Spleen (tissue), 11 donors: Measurements from ENCODE around the gene FBXO21. TPM values are rescaled to one million over a fixed set of nuclear protein-coding genes. Genes with fewer than 3 reads are reported as not detected.

ENCODE experiments used
- DNase-seq: peaks from one replicate; pipeline ENCODE4 v3.0.0-alpha.2; 2020
- H3K27ac ChIP-seq, 8 donors: fragments of 200-600 bp; sonication (generic) in 7 of 8; 1 replicate in 4 of 8; 2 replicates in 4 of 8; pipeline versions ENCODE4 v1.5.0 to v1.8.0; 2016 to 2021; ENCODE audit warnings: inconsistent platforms in 4 of 8, mild to moderate bottlenecking in 4 of 8, moderate library complexity in 1 of 8
- H3K27me3 ChIP-seq, 7 donors: fragments of 200-600 bp; sonication (generic) in 6 of 7; replicated peaks in 1 of 7; 1 replicate in 4 of 7; 2 replicates in 3 of 7; pipeline versions ENCODE4 v1.5.0 to v1.8.0; 2016 to 2021; ENCODE audit warnings: inconsistent platforms in 3 of 7, mild to moderate bottlenecking in 1 of 7
- H3K36me3 ChIP-seq, 6 donors: fragments of 200-600 bp; sonication (generic) in 5 of 6; 1 replicate in 4 of 6; 2 replicates in 2 of 6; pipeline versions ENCODE4 v1.5.0 to v1.8.0; 2016 to 2021; ENCODE audit warnings: inconsistent platforms in 2 of 6
- H3K4me1 ChIP-seq, 6 donors: fragments of 200-600 bp; sonication (generic) in 5 of 6; 1 replicate in 3 of 6; 2 replicates in 3 of 6; pipeline versions ENCODE4 v1.5.0 to v1.8.0; 2016 to 2021; ENCODE audit warnings: inconsistent platforms in 3 of 6
- H3K4me3 ChIP-seq, 8 donors: fragments of 200-600 bp; sonication (generic) in 7 of 8; 1 replicate in 4 of 8; 2 replicates in 4 of 8; pipeline versions ENCODE4 v1.5.0 to v1.8.0; 2016 to 2021; ENCODE audit warnings: inconsistent platforms in 4 of 8, mild to moderate bottlenecking in 4 of 8, moderate library complexity in 2 of 8
- H3K9me3 ChIP-seq, 8 donors: fragments of 200-600 bp; sonication (generic) in 7 of 8; 1 replicate in 4 of 8; 2 replicates in 4 of 8; pipeline versions ENCODE4 v1.5.0 to v1.8.0; 2016 to 2021; ENCODE audit warnings: inconsistent platforms in 4 of 8
- POLR2A ChIP-seq, 3 donors: fragments of 450-650 bp; IDR thresholded peaks; one replicate each; pipeline ENCODE4 v1.5.1; 2017; ENCODE audit warnings: antibody characterized with exemption in 3 of 3, mild to moderate bottlenecking in 1 of 3
- POLR2AphosphoS5 ChIP-seq, 3 donors: sonication (generic); formaldehyde crosslinking; IDR thresholded peaks; one replicate each; pipeline ENCODE4 v1.5.1; 2017; ENCODE audit warnings: antibody characterized with exemption in 3 of 3
- WGBS, 5 donors: extraction: QIAGEN DNeasy Blood & Tissue Kit in 3 of 5; methylation state at CpG; one replicate each; pipeline versions ENCODE4 v1.1.5 to v1.1.7; 2013 to 2018; 5-methylcytosine and 5-hydroxymethylcytosine counted together
- intact Hi-C: fragments of 100-400 bp; cut with DNase I; formaldehyde crosslinking; loops from one replicate; pipeline ENCODE4 v1.15.0; 2023; ENCODE audit warnings: low total_unique reads
- polyA plus RNA-seq, 3 donors: library from polyadenylated mRNA; stranded (reverse); fragments of 200-250 nt; gene quantifications; one replicate each; pipeline ENCODE4 v1.2.1, GENCODE V29; 2013
- total RNA-seq, 7 donors: library from RNA; depleted of rRNA in 3 of 7; stranded (reverse); fragments of >200 nt in 3 of 7; fragmentation: NEBNext Ultra II Directional in 4 of 7; extraction: Animal tissue kit (Norgen Biotek cat#: 25700) in 4 of 7; gene quantifications; one replicate each; pipeline versions ENCODE4 v1.1.0 to v1.2.1, GENCODE V29; 2016 to 2021
- TF ChIP-seq, protein P1 (sequence below), 11 experiments: fragments of 200-600 bp in 7 of 11; fragments of 450-650 bp in 4 of 11; sonication (generic) in 4 of 11; IDR thresholded peaks in 8 of 11; conservative IDR thresholded peaks in 3 of 11; 1 replicate in 7 of 11; 2 replicates in 4 of 11; pipeline versions ENCODE4 v1.4.0 to v1.8.0; 2016 to 2021; ENCODE audit warnings: antibody characterized with exemption in 11 of 11, inconsistent platforms in 4 of 11, mild to moderate bottlenecking in 1 of 11
- donor health status: healthy with polysubstance abuse.
- donor health status: DM: no; HTN: no; CAD: no; lungs with moderate emphysema.
- donor health status: DM: no; HTN: no; CAD: no.
- donor health status: Bipolar disorder and iron deficiency.
- donor health status: healthy.
- donor health status: DM: no; HTN: no; CAD: no.
- donor health status: DM: yes; HTN: yes; CAD: no.

Gene FBXO21
- total and polyA plus RNA-seq, 10 donors, result 6.3 to 130 (median 39.2) TPM

DNA sequence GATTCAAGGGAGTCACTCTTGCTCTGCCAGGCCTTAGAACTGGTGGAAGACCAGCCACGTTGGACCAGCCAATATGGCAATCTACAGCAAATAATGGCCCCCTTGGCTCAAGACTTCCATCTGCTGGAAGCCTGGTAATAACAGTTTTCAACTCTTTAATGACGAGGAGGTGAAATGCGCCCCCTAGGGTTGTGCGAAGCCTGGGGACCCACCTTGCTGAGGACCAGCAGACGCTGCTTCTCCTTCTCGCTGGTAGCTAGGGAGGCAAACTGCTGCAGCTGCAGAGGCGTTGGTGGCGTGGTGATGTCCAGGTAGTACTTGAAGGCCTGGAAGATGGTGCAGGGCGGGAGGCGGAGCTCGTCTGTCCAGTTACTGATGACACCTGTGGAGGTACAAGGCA, 41.5 kb upstream of the FBXO21 start:
- no peak overlapping the region for H3K4me3 ChIP-seq
- intact Hi-C loops, result no loop called here
- no peaks in the 10 kb centered on the region for H3K9me3 ChIP-seq
- H3K4me1 ChIP-seq, result no peaks in the 10 kb centered on the region
- no peaks in the 10 kb centered on the region for H3K36me3 ChIP-seq
- no peak for DNase-seq
- no peak overlapping the region for H3K27ac ChIP-seq
- TF ChIP-seq, protein P1, sequence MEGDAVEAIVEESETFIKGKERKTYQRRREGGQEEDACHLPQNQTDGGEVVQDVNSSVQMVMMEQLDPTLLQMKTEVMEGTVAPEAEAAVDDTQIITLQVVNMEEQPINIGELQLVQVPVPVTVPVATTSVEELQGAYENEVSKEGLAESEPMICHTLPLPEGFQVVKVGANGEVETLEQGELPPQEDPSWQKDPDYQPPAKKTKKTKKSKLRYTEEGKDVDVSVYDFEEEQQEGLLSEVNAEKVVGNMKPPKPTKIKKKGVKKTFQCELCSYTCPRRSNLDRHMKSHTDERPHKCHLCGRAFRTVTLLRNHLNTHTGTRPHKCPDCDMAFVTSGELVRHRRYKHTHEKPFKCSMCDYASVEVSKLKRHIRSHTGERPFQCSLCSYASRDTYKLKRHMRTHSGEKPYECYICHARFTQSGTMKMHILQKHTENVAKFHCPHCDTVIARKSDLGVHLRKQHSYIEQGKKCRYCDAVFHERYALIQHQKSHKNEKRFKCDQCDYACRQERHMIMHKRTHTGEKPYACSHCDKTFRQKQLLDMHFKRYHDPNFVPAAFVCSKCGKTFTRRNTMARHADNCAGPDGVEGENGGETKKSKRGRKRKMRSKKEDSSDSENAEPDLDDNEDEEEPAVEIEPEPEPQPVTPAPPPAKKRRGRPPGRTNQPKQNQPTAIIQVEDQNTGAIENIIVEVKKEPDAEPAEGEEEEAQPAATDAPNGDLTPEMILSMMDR (IDR thresholded peaks at IDR 0.05 in 8 of 11, conservative IDR thresholded peaks at IDR 0.05 in 3 of 11), result no peak
- no peak for TF ChIP-seq POLR2AphosphoS5 (IDR thresholded peaks at IDR 0.05)
- TF ChIP-seq POLR2A (IDR thresholded peaks at IDR 0.05), result no peak
- peaks cover 0 to 77% (median 9%) of the 10 kb centered on the region in 7 donors for H3K27me3 ChIP-seq
- WGBS, 5 donors, result 81 to 89% (median 84%) methylated on average over 11 of the region's 11 CpGs

DNA sequence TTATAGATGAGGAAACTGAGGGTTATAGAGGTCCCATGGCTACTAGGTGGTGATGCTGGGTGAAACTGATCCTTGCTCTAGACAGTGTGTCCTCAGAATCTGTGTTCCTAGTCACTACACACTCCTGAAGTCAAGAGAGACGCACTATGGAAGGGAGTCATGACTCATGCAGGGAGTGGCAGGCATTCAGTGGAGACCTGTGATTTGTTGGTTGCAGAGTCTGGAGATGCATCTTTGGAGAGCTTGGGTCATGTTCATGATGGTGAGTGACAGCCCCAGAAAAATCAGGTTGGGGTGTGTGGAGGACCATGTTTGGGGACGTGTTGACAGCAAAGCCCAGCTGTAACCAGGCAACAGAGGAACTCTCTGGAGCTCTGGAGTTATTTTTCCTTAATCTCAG, 38.0 kb upstream of the FBXO21 start:
- TF ChIP-seq POLR2A (IDR thresholded peaks at IDR 0.05) (no peak), POLR2AphosphoS5 (IDR thresholded peaks at IDR 0.05) (no peak)
- TF ChIP-seq, protein P1 (IDR thresholded peaks at IDR 0.05 in 8 of 11, conservative IDR thresholded peaks at IDR 0.05 in 3 of 11), result no peak
- whole genome bisulfite sequencing, 5 donors, result 59 to 69% (median 66%) methylated on average over 2 of the region's 2 CpGs
- no peak overlapping the region for H3K27ac ChIP-seq
- H3K9me3 ChIP-seq, result no peaks in the 10 kb centered on the region
- DNase-seq, result no peak
- H3K4me3 ChIP-seq, result no peak overlapping the region
- H3K36me3 ChIP-seq, result no peaks in the 10 kb centered on the region
- H3K4me1 ChIP-seq, result no peaks in the 10 kb centered on the region
- intact Hi-C loops, result no loop called here
- peaks cover 0 to 52% (median 0%) of the 10 kb centered on the region in 7 donors for H3K27me3 ChIP-seq

DNA sequence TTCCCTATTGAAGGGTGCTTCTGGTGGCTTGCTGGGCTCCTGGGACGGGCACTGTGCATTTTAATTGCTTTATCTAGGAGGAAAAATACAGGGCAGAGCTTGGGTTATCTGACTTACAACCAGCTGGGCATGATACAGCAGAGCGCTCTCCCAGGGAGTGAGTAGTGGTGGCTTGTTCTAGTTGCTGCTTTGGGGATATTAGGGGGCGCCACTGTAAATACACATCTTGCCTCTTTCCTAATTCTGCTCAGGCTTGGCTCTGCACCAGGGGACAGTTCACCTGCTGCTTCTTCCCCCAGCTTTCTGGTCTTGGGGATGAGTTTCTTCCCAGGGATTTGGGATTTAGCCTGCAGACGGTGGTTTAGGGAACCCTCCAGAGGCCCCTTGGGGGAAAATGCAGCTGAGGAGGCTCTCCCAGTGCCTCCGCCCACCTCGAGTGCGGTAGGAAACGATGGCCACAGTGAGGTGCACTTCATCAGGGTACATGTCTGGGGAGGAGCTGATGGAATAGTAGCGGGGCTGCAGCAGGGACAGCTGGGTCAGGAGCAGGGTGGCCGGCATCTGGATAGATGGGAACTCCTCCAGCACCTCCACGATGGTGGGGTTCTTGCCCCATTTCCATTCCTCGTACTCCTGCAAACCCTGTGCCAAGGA, 36.9 kb upstream of the FBXO21 start:
- no peak overlapping the region for H3K27ac ChIP-seq
- H3K4me1 ChIP-seq, result no peaks in the 10 kb centered on the region
- no peak overlapping the region for H3K4me3 ChIP-seq
- intact Hi-C loops, result no loop called here
- DNase-seq, result no peak
- no peaks in the 10 kb centered on the region for H3K9me3 ChIP-seq
- no peaks in the 10 kb centered on the region for H3K36me3 ChIP-seq
- H3K27me3 ChIP-seq, result peaks cover 0 to 41% (median 0%) of the 10 kb centered on the region in 7 donors
- WGBS, 5 donors, result 43 to 62% (median 49%) methylated on average over 11 to 12 of the region's 12 CpGs
- no peak for TF ChIP-seq POLR2A (IDR thresholded peaks at IDR 0.05)
- no peak for TF ChIP-seq POLR2AphosphoS5 (IDR thresholded peaks at IDR 0.05)
- TF ChIP-seq, protein P1 (IDR thresholded peaks at IDR 0.05 in 8 of 11, conservative IDR thresholded peaks at IDR 0.05 in 3 of 11), result no peak

DNA sequence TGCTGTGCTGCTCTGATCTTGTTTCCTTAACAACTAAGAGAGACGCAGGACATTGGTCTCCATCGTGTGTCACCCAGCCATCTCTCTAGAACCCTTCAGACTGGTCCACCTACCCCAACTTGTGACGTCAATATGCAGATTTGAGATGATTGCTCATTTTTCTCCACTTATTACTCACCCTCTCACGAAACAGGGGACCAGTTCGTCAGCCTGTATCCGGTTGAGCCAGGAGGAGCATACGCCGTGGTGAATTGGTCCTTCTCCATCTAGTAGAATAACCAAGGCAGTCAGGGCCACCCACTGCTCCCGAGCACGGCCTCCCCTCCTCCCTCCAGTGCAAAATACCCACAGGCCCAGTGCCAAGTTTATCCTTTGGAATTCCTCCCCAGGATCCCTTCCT, 36.2 kb upstream of the FBXO21 start:
- intact Hi-C loops, result no loop called here
- Histone ChIP-seq H3K36me3 (no peaks in the 10 kb centered on the region), H3K4me3 (no peak overlapping the region), H3K9me3 (no peaks in the 10 kb centered on the region), H3K4me1 (no peaks in the 10 kb centered on the region), H3K27ac (no peak overlapping the region), H3K27me3 (peaks cover 0 to 36% (median 0%) of the 10 kb centered on the region in 7 donors)
- TF ChIP-seq, protein P1 (IDR thresholded peaks at IDR 0.05 in 8 of 11, conservative IDR thresholded peaks at IDR 0.05 in 3 of 11), result no peak
- TF ChIP-seq POLR2AphosphoS5 (IDR thresholded peaks at IDR 0.05) (no peak), POLR2A (IDR thresholded peaks at IDR 0.05) (no peak)
- peak; percentile 45 for DNase-seq
- 71 to 85% (median 81%) methylated on average over 10 of the region's 10 CpGs for WGBS, 5 donors
